ENCODE data around the gene SFXN3.

The SFXN3 gene

GRCh38 chr10:101080933-101081931, 50.2 kb downstream of the SFXN3 start:
- DNase-seq: no peak

GRCh38 chr10:101085846-101086245, 54.8 kb downstream of the SFXN3 start:
- DNase-seq: no peak

DNA sequence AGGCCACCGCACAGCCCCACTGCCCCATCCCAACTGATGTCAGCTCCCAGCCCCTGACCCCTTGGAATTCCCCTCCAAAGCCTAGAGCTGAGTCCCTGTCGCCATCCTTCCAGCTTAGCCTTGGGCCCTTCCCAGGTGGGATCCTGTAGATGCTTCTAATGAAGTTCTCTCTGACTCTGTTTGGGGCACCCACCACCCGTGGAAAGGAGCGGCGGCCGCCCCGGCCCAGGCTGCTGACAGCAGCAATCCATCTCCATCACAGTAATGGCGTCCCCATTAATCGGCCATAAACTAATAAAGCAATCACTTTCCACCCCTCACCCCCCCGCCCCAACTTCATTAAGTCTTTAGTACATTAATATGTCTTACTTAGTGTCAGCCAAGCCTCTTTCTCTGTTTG, 56.3 kb downstream of the SFXN3 start:
- no peak for DNase-seq

DNA sequence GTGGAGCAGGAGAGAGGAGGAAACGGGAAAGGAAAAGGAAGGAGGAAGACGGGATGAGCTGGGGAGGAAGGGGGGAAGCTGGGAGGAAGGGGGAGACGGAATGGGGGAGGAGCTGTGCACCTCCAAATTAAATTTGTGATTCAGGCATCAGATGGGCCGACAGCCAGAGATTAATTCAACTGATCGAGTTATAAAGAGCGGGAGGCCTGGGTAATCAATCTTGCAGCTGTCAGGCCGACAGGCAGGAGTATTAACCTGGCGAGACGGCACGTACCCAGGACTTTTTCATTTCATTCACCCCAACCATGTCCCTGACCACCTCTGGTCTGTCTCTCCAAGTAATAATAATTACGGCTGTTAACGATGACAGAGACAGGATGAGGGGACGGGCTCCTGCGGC, 56.9 kb downstream of the SFXN3 start:
- no peak for DNase-seq

- DNase-seq: no peak
Measured at GRCh38 chr10:101089520-101090299, 58.7 kb downstream of the SFXN3 start.

GRCh38 chr10:101090597-101090996, 59.6 kb downstream of the SFXN3 start:
- no peak for DNase-seq

Data from NCI-H2227 treated with DMSO at 0.1 percent for 48 hours (cell line).